Neutrophil (primary cell): ENCODE results near the gene BABAM2.

Source experiments
- H3K27ac ChIP-seq: fragments of 200-600 bp; sonication (generic); 2 replicates; pipeline ENCODE4 v1.5.1; 2016; ENCODE audit warnings: mild to moderate bottlenecking, moderate library complexity
- H3K27me3 ChIP-seq: fragments of 200-600 bp; sonication (generic); 2 replicates; pipeline ENCODE4 v1.6.0; 2016; ENCODE audit warnings: mild to moderate bottlenecking
- H3K36me3 ChIP-seq: fragments of 200-600 bp; sonication (generic); 2 replicates; pipeline ENCODE4 v1.5.1; 2017
- H3K4me1 ChIP-seq, 2 experiments: fragments of 200-600 bp in 1 of 2; sonication (generic) in 1 of 2; 1 replicate in 1 of 2; 2 replicates in 1 of 2; pipeline versions ENCODE4 v1.5.1 to v1.6.1; 2013 to 2016; ENCODE audit warnings: low read depth in 1 of 2, low read length in 1 of 2, mild to moderate bottlenecking in 1 of 2, moderate library complexity in 1 of 2; ENCODE audit not compliant: control insufficient read depth in 1 of 2, insufficient read depth in 1 of 2
- H3K4me3 ChIP-seq, 2 experiments: fragments of 200-600 bp in 1 of 2; sonication (generic) in 1 of 2; 1 replicate in 1 of 2; 2 replicates in 1 of 2; pipeline ENCODE4 v1.5.1; 2013 to 2016; ENCODE audit warnings: low read depth in 1 of 2, low read length in 1 of 2, mild to moderate bottlenecking in 1 of 2, moderate library complexity in 1 of 2
- H3K9me3 ChIP-seq: fragments of 200-600 bp; sonication (generic); 2 replicates; pipeline ENCODE4 v1.5.1; 2016
- TF ChIP-seq, protein P1 (sequence below): fragments of 200-600 bp; sonication (generic); IDR thresholded peaks from 2 replicates; pipeline ENCODE4 v1.5.1; 2016; ENCODE audit warnings: antibody characterized with exemption

The BABAM2 gene

DNA sequence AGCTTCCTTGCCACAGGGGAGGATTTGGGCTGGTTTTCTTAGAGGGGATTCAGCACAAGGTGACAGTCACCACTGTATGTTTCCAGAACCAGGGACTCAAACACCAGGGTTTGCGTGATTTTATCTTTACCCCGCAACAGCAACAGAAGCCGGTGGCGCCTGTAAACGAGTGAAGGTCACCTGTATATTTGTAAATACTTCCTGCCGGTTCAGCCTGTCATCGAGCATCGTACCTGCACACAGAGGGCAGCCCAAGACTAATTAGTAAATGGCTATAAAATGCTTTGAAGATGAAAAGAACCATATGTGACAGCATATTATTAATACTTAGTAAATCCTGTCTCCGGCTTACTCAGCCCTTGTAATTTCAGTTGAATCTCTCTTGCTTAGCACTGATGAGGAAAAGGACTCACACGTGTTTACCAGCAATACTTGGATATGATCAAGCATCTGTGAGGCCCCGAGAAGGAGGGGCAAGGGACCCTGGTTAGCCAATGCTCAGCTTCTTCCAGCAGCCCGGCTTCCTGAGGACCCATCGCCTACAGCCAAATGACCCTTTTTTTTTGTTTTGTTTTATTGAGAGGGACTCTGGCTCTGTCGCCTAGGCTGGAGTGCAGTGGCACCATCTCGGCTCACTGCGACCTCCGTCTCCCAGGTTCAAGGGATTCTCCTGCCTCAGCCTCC lies 450.8 kb downstream of the BABAM2 start:
- TF ChIP-seq, protein P1, sequence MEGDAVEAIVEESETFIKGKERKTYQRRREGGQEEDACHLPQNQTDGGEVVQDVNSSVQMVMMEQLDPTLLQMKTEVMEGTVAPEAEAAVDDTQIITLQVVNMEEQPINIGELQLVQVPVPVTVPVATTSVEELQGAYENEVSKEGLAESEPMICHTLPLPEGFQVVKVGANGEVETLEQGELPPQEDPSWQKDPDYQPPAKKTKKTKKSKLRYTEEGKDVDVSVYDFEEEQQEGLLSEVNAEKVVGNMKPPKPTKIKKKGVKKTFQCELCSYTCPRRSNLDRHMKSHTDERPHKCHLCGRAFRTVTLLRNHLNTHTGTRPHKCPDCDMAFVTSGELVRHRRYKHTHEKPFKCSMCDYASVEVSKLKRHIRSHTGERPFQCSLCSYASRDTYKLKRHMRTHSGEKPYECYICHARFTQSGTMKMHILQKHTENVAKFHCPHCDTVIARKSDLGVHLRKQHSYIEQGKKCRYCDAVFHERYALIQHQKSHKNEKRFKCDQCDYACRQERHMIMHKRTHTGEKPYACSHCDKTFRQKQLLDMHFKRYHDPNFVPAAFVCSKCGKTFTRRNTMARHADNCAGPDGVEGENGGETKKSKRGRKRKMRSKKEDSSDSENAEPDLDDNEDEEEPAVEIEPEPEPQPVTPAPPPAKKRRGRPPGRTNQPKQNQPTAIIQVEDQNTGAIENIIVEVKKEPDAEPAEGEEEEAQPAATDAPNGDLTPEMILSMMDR: no peak
- no peaks in the 10 kb centered on the region for H3K9me3 ChIP-seq
- H3K4me1 ChIP-seq: peaks cover 12 to 14% of the 10 kb centered on the region in 2 experiments
- no peaks in the 10 kb centered on the region for H3K36me3 ChIP-seq
- H3K4me3 ChIP-seq: no peak overlapping the region
- H3K27ac ChIP-seq: no peak overlapping the region
- H3K27me3 ChIP-seq: no peaks in the 10 kb centered on the region

DNA sequence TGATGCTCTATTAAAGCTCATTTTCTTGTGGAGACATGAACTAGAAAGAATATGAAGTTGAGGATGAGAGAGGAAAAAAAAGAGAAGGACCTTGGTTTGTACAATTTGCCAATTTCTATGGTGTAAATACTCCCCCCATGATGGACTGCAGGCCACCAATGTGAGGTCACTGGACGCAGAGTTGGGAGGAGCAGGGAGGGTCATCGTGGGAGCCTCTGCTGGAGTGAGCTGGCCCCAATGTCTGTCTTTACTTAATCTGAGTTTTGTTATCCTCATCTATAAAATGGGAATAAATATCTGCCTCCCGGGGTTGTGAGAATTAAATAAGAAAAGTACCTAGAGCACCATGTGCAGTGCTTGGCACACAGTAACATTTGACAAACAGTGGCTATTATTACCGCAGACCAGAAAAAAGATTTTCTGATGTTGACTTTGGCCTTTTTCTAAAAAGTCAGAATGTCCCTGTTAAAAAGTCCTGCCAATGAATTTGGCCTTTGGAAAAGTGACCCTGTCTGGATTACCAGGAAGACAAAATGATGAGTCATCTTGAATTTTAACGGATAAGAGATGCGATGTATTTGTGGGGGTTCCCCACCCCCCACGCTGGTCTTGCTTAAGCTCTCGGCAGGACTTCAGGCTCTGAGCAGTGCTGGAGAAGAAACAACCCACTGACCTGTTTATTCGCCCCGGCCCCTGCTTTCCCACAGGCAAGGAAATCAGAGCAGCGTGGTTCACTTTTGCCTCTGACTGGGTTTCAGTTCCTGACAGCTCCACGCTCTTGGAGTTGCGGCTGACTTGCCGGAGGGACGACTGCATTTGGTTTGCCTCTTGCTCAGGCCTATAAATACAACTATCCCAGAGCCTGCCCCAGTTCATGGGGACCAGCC lies 451.8 kb downstream of the BABAM2 start:
- Histone ChIP-seq H3K27ac (peak overlapping the region; percentile 57), H3K4me1 (peaks cover 12 to 14% of the 10 kb centered on the region in 2 experiments), H3K36me3 (no peaks in the 10 kb centered on the region), H3K9me3 (no peaks in the 10 kb centered on the region), H3K27me3 (no peaks in the 10 kb centered on the region), H3K4me3 (no peak overlapping the region)
- TF ChIP-seq, protein P1: no peak

DNA sequence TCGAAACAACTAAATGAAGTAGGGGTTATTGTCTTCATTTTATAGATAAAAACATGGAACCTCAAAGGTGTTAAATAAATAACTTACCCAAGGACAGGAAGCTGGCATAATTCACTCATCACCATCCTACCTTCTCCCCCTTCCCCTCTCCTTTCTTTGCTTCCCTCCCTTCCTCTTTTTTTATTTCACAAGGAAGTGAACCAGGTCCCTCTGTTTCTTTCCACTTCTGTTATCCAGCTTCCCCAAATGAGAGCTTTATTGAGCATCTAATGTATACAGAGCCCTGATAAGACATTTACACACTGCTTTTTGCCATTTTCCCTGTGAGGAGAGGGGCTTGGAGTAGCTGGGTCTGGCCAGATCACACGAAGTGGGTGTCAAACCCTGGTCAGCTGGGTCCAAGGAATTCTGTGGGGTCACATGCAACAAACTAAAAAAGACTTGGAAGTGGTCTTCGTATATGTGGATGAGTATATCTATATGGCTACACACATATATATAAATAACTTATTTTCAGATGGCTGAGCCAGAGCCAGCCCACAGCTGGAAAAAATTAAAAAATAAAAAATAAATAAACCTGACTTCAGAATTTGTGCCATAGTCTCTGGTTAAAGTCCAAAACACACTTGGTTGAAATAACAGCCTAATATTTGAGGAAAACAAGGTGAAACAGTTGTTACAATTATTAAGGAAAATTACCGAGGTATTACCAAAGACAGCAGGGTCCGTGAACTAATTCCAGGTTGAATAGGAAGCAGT lies 452.8 kb downstream of the BABAM2 start:
- TF ChIP-seq, protein P1: no peak
- H3K27ac ChIP-seq: peak overlapping the region; percentile 57
- H3K4me1 ChIP-seq: peaks cover 12 to 14% of the 10 kb centered on the region in 2 experiments
- no peaks in the 10 kb centered on the region for H3K9me3 ChIP-seq
- H3K36me3 ChIP-seq: no peaks in the 10 kb centered on the region
- H3K27me3 ChIP-seq: no peaks in the 10 kb centered on the region
- no peak overlapping the region for H3K4me3 ChIP-seq

DNA sequence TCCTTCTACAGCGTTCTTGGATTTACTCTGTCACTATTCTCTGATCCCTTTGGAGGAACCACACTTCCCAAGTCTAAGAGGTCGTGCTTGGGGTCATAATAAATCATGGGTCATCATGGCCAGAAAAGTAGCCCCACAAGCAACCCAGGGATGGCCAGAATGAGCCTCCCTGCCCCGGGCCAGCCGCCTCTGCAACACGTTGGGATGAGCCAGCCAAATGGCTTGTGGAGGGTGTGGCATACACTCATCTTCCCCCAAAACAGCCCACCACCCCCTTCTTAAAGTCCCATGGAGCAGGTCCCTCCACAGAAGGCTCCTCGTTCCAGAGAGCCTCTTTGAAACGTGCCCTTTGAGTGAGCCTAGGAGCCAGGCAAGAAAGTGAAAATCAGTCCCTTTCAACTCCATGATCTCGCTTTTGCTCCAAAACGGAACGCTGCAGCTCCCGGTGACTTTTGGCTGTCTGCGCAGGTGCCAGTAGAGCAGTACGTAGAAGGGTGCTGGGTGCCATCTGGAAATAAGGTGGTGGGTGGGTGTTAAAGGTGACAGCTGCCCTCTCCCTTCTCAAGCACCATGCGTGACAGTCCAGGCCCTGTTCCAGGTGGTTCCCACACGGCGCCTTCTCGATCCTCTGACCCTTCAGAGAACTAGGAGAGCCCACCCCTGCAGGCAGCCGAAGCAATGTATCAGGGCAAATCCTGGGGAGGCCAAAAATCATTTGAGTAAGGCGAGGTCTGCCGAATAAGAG lies 453.6 kb downstream of the BABAM2 start:
- Histone ChIP-seq H3K4me3 (no peak overlapping the region), H3K4me1 (peaks cover 12 to 14% of the 10 kb centered on the region in 2 experiments), H3K27ac (peak overlapping the region; percentile 57), H3K36me3 (no peaks in the 10 kb centered on the region), H3K27me3 (no peaks in the 10 kb centered on the region), H3K9me3 (no peaks in the 10 kb centered on the region)
- TF ChIP-seq, protein P1: no peak

DNA sequence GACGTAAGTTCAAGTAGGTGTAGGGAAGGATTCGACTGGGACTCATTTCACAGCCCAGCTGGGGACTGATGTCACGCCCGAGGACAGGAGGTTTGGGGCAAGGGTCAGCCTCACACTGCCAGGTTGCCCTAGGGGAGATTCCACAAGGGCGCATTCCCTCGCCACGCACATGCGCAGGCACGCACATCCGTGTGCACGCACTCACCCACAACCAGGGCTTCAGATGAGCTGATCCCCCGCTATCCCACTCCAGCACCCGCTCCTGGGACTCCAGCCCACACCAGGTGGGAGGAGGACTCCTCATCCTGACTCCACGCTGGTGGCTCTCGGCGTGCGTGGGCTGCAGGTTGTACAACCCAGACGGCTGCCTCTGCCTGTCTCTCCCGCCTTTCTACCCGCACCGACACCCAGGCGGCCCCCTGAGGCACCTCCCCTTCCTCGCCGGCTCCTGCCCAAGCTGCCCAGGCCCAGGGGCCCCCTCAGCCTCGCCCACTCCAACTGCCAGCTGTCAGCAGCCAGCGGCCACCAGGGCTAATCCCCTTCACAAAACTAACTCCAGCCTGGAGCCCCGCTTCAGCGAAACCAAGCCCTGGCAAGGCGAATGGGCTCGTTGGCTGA lies 454.3 kb downstream of the BABAM2 start:
- Histone ChIP-seq H3K9me3 (no peaks in the 10 kb centered on the region), H3K4me3 (no peak overlapping the region)

More for the DNA sequence above, 454.3 kb downstream of the BABAM2 start:
- Histone ChIP-seq H3K4me1 (peaks cover 12 to 14% of the 10 kb centered on the region in 2 experiments), H3K27me3 (no peaks in the 10 kb centered on the region), H3K36me3 (no peaks in the 10 kb centered on the region), H3K27ac (no peak overlapping the region)
- TF ChIP-seq, protein P1: no peak
